Activated effector memory CD4-positive, alpha-beta T cell treated with Interleukin-2 at 50 U/mL for 16 hours (primary cell): ENCODE data around the gene NTM.

Source experiments
- DNase-seq: peaks from one replicate; pipeline ENCODE4 v3.0.0-alpha.2; 2020

NTM gene

GRCh38 chr11:132139181-132139580 lies 768.8 kb downstream of the NTM start:
- no peak for DNase-seq

GRCh38 chr11:132140056-132140455 lies 769.6 kb downstream of the NTM start:
- DNase-seq: no peak

- DNase-seq: no peak
These were observed 771.7 kb downstream of the NTM start for GRCh38 chr11:132142121-132142520.

- DNase-seq: no peak
These were observed 772.1 kb downstream of the NTM start for GRCh38 chr11:132142554-132142953.

- DNase-seq: no peak
These were observed 777.0 kb downstream of the NTM start for GRCh38 chr11:132147464-132147863.

GRCh38 chr11:132154781-132155180 lies 784.4 kb downstream of the NTM start:
- no peak for DNase-seq

GRCh38 chr11:132158091-132158490 lies 787.7 kb downstream of the NTM start:
- DNase-seq: no peak

- DNase-seq: no peak
These were observed 788.3 kb downstream of the NTM start for GRCh38 chr11:132158696-132159095.

GRCh38 chr11:132161403-132162078 lies 791.1 kb downstream of the NTM start:
- no peak for DNase-seq

- no peak for DNase-seq
These were observed 798.0 kb downstream of the NTM start for GRCh38 chr11:132168344-132168981.

- no peak for DNase-seq
These were observed 800.6 kb downstream of the NTM start for GRCh38 chr11:132171031-132171430.

- DNase-seq: no peak
These were observed 804.2 kb downstream of the NTM start for GRCh38 chr11:132174362-132175255.

GRCh38 chr11:132177106-132177505 lies 806.7 kb downstream of the NTM start:
- DNase-seq: no peak

- no peak for DNase-seq
These were observed 813.7 kb downstream of the NTM start for GRCh38 chr11:132184079-132184478.

- no peak for DNase-seq
These were observed 815.5 kb downstream of the NTM start for GRCh38 chr11:132185726-132186592.

GRCh38 chr11:132186699-132187098 lies 816.3 kb downstream of the NTM start:
- DNase-seq: no peak

- no peak for DNase-seq
These were observed 817.0 kb downstream of the NTM start for GRCh38 chr11:132187386-132187785.

- DNase-seq: no peak
These were observed 817.4 kb downstream of the NTM start for GRCh38 chr11:132187814-132188213.

GRCh38 chr11:132196928-132197327 lies 826.5 kb downstream of the NTM start:
- DNase-seq: no peak

- DNase-seq: no peak
These were observed 830.0 kb downstream of the NTM start for GRCh38 chr11:132200353-132200936.

GRCh38 chr11:132202621-132203020 lies 832.2 kb downstream of the NTM start:
- DNase-seq: no peak

- no peak for DNase-seq
These were observed 834.6 kb downstream of the NTM start for GRCh38 chr11:132205006-132205405.
